Astrocyte of the spinal cord (primary cell): Measurements from ENCODE around the gene RAB20.
"Not testable (repeated sequence)": the region's sequence is repeated elsewhere in the genome, so short reads cannot be mapped to it uniquely, and the experiment has no call there.

Experiments used
- DNase-seq: peaks from one replicate; pipeline ENCODE4 v3.0.0; 2011; ENCODE audit warnings: low read depth, low spot score
- H3K4me3 ChIP-seq: 2 replicates; pipeline ENCODE4 v1.5.1; 2011; ENCODE audit warnings: low read depth, mild to moderate bottlenecking, low read length, moderate library complexity
- in situ Hi-C: cut with HindIII; loops from 2 replicates; pipeline ENCODE4 v1.10.0; 2017; ENCODE audit warnings: low sequenced_read_pairs
- TF ChIP-seq, protein P1 (sequence below): IDR thresholded peaks from 2 replicates; pipeline ENCODE4 v1.5.1; 2012; ENCODE audit warnings: low read depth, mild to moderate bottlenecking, low read length, inconsistent platforms

The RAB20 gene, protein sequence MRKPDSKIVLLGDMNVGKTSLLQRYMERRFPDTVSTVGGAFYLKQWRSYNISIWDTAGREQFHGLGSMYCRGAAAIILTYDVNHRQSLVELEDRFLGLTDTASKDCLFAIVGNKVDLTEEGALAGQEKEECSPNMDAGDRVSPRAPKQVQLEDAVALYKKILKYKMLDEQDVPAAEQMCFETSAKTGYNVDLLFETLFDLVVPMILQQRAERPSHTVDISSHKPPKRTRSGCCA

DNA sequence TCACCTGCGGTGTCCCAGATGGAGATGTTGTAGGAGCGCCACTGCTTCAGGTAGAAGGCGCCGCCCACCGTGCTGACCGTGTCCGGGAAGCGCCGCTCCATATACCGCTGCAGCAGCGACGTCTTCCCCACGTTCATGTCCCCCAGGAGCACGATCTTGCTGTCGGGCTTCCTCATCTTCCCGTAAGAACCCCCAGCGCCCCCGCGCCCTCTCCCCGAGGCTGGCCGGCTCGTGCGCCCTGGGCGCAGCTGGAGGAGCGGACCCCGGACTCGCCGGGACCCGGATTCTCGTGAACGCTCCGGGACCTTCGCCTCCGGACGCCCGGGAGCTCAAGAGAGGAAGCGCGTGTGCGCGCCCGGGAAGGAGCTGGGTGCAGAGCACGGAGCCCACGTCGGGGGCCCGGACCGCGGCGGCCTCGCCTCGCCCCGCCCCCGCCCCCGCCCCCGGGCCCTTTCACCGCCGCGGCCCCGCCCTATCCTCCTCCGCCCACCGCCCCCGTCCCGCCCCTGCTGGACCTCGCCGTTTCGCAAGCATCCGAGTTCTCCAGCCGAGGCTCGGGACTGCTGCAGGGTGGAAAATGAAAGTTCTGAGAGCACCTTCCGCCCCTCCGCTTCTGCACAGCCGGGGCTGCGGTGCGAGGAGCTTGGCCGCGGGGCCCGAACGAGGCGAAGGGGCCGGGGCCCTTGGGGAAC is at the start of gene RAB20:
RAB20 (minus strand) TSS at position 379 of the 692 bp plus-strand sequence; CDS start at position 176, 203 bp downstream.
- TF ChIP-seq, protein P1, sequence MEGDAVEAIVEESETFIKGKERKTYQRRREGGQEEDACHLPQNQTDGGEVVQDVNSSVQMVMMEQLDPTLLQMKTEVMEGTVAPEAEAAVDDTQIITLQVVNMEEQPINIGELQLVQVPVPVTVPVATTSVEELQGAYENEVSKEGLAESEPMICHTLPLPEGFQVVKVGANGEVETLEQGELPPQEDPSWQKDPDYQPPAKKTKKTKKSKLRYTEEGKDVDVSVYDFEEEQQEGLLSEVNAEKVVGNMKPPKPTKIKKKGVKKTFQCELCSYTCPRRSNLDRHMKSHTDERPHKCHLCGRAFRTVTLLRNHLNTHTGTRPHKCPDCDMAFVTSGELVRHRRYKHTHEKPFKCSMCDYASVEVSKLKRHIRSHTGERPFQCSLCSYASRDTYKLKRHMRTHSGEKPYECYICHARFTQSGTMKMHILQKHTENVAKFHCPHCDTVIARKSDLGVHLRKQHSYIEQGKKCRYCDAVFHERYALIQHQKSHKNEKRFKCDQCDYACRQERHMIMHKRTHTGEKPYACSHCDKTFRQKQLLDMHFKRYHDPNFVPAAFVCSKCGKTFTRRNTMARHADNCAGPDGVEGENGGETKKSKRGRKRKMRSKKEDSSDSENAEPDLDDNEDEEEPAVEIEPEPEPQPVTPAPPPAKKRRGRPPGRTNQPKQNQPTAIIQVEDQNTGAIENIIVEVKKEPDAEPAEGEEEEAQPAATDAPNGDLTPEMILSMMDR = no peak
- DNase-seq = peak; percentile 75
- peak within 1 kb of the TSS; percentile 67 for H3K4me3 ChIP-seq
- in situ Hi-C loops = no loop called here

DNA sequence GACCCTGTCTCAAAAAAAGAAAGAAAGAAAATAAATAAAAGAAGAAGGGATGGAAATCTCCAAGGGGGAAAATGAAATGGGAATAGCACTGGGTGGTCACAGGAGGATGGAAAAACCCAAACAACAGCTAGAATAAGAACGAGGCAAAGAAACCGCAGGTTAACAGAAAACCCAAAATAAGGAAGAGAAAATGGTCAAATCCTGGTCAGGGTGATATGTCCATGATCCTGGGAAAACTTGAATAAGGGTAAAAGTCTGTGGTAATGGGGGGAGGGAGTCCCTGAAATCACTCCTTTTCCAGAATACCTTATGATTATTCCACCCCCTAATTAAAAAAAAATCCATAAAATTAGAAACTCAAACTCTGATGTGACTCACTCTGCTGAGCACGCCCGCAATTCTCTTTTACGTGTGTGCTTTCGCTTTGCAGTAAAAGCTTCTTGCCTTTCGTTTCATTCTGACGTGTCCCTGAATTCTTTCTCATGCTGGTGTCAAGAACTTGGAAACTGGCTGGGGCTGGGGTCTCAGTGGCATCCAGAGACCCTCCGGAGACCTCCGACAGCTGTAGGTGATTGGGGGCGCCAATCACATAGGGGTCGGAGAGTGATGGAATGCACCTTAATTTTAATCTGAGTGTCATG is 49.6 kb upstream of the RAB20 start:
- TF ChIP-seq, protein P1 = no peak
- in situ Hi-C loops = no loop called here
- no peak overlapping the region for H3K4me3 ChIP-seq
- no peak for DNase-seq

DNA sequence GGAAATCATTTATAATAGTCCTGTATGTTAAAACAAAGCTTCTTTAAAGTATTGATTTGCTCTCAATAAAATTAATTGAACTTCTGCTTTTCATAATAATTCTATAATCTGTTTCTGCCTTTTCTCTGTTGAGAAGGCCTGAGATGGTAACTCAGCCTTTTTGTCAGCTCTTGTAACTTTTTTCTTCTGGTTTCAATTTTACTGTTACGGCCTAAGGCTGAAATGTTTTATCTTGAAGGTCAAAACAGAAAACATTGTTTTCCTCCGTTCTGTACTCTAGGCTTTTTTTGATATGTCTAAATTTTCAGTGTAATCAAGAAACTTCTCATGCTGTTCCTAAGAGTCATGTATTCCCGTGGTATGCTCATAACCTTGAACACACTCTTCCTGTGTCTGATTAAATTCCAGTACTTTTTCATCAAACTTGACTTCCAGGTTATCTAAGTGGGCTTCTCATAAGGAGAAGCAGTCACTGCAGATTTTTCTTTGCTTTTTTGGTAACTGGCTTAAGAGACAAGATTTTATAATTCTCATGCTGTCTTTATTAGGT is 46.2 kb upstream of the RAB20 start:
- in situ Hi-C loops = no loop called here

DNA sequence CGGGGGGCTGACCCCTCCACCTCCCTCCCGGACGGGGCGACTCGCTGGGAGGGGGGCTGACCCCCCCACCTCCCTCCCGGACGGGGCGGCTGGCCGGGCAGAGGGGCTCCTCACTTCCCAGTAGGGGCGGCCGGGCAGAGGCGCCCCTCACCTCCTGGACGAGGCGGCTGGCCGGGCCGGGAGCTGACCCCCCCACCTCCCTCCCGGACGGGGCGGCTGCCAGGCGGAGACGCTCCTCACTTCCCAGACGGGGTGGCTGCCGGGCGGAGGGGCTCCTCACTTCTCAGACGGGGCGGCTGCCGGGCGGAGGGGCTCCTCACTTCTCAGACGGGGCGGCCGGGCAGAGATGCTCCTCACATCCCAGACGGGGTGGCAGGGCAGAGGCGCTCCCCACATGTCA is 44.8 kb upstream of the RAB20 start:
- in situ Hi-C loops, H3K4me3 ChIP-seq, DNase-seq: not testable (repeated sequence)

More for the DNA sequence above, 46.2 kb upstream of the RAB20 start:
- DNase-seq = no peak
- H3K4me3 ChIP-seq = no peak overlapping the region
- TF ChIP-seq, protein P1 = no peak

DNA sequence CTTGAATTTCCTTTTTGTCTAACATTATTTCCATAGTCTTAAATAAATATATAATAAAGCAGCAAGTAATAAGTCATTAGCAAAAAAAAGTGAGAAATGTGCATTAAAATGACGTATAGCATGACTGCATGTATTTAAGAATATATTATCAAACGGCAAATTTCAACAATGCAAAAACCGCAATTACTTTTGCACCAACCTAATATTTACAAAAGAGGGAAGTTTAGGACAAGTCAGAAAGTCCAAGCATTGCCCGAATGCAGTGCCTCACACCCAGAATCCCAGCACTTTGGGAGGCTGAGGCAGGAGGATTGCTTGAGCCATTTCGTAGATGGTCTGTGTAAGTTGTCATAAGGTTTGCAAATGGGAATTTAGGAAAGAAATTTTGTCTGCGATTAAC is 43.6 kb upstream of the RAB20 start:
- H3K4me3 ChIP-seq = no peak overlapping the region
- TF ChIP-seq, protein P1 = no peak
- DNase-seq = no peak
- in situ Hi-C loops = no loop called here

DNA sequence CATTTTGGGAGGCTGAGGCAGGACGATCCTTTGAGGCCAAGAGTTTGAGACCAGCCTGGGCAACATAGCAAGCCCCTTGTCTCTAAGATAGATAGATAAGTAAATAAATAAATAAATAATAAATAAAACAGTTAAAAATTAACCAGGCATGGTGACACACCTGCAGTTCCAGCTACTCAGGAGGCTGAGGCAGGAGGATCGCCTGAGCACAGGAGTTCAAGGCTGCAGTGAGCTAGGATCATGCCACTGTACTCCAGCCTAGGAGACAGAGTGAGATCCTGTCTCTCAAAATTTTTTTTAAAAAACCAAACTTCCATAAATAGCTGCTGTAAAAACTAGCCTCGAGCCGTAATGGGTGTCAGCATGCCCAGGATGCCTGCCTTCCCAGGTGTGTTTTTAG is 39.5 kb upstream of the RAB20 start:
- no peak for DNase-seq
- in situ Hi-C loops = no loop called here
- TF ChIP-seq, protein P1 = no peak
- no peak overlapping the region for H3K4me3 ChIP-seq
